K562 (cell line): Measurements from ENCODE around the gene MXD3. TPM values are rescaled to one million over a fixed set of nuclear protein-coding genes. Genes with fewer than 3 reads are reported as not detected.

Experiments
- CBX5 ChIP-seq: IDR thresholded peaks from 2 replicates; pipeline ENCODE4 v1.6.1; 2014; ENCODE audit warnings: low read depth, borderline replicate concordance
- JUND ChIP-seq, 2 experiments: IDR thresholded peaks; 2 replicates in 1 of 2; 3 replicates in 1 of 2; pipeline ENCODE4 v1.6.1; 2011; ENCODE audit warnings: borderline replicate concordance in 2 of 2, low read depth in 2 of 2, low read length in 2 of 2, improper control_type of control experiment in 1 of 2, missing biosample characterization in 1 of 2, missing genetic modification characterization in 1 of 2, missing genetic modification reagents in 1 of 2
- MGA ChIP-seq: fragments of 450-650 bp; IDR thresholded peaks from 2 replicates; pipeline ENCODE4 v1.6.1; 2016; ENCODE audit warnings: mild to moderate bottlenecking, moderate library complexity
- NCOA1 ChIP-seq: fragments of 450-650 bp; IDR thresholded peaks from 2 replicates; pipeline ENCODE4 v1.6.1; 2016; ENCODE audit warnings: low read depth
- NCOA2 ChIP-seq, 2 experiments: fragments of 450-650 bp; IDR thresholded peaks; 2 replicates each; pipeline ENCODE4 v1.6.1; 2018; ENCODE audit warnings: mild to moderate bottlenecking in 2 of 2, moderate library complexity in 1 of 2; ENCODE audit not compliant: partially characterized antibody in 2 of 2
- NELFE ChIP-seq: IDR thresholded peaks from 2 replicates; pipeline ENCODE4 v1.6.1; 2011; ENCODE audit warnings: mild to moderate bottlenecking; ENCODE audit not compliant: insufficient read depth, insufficient read length
- ZFP91 ChIP-seq: sonication (generic); formaldehyde crosslinking; IDR thresholded peaks from 2 replicates; pipeline ENCODE4 v1.8.0; 2022; ENCODE audit warnings: mild to moderate bottlenecking, missing genetic modification reagents
- ZNF140 ChIP-seq: fragments of 250-450 bp; sonication (Bioruptor Pico); IDR thresholded peaks from 2 replicates; pipeline ENCODE4 v1.8.0; 2021; ENCODE audit warnings: moderate library complexity, mild to moderate bottlenecking, inconsistent platforms
- polyA plus RNA-seq, 8 experiments: library from polyadenylated mRNA; depleted of rRNA in 4 of 8; stranded (reverse) in 5 of 8; unstranded in 3 of 8; fragments of >200 nt; fragmentation: Nextera tagmentation in 2 of 8; fragmentation: Illumina TruSeq in 1 of 8; extraction: Ambion mirVana in 2 of 8; extraction: Trizol in 1 of 8; gene quantifications; 2 replicates each; pipeline versions ENCODE4 v1.2.1 to v1.2.3, GENCODE V29; 2011 to 2014; ENCODE audit warnings: inconsistent platforms in 1 of 8, missing spikeins in 1 of 8
- total RNA-seq, 7 experiments: library from RNA; depleted of rRNA in 6 of 7; stranded (reverse); fragments of >200 nt in 6 of 7; fragmentation: Illumina TruSeq in 2 of 7; extraction: Trizol in 2 of 7; gene quantifications; 2 replicates each; pipeline versions ENCODE4 v1.2.1 to v1.2.3, GENCODE V29; 2011 to 2021; ENCODE audit warnings: low replicate concordance in 1 of 7
- TF ChIP-seq, protein P1 (sequence below), 2 experiments: fragments of 450-650 bp; IDR thresholded peaks; 2 replicates each; pipeline ENCODE4 v1.6.1; 2018; ENCODE audit warnings: mild to moderate bottlenecking in 2 of 2, low read depth in 1 of 2; ENCODE audit not compliant: partially characterized antibody in 2 of 2

The MXD3 gene
- total and polyA plus RNA-seq, 9 of the 15 experiments (the other 6 are each of a cell fraction or from before 2014, with no cell fraction given): 0.28 to 24.8 (median 4.5) TPM

DNA sequence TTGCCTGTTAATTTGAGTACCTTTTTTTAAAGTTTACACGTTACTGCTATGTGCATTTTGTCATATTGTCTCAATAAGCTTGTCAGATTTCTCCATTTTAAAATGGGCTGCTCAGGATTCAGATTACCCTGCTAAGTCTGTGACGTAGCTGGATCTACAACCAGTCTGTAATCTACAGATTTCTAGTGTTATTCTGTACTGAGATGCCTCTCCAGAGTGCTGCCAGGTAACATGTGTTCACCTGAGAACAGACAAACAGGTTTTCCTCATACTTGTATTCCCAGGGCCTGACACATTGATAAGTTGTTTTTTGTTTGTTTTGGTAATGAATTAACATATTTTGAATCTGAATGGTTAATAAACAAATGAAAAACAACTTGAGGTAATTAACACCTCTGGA lies 23.5 kb downstream of the MXD3 start (continued):
- TF ChIP-seq MGA (no peak), ZFP91 (CRISPR knock-in tag) (no peak), CBX5 (no peak), NCOA1 (no peak), JUND (IDR thresholded peaks at IDR 0.05; ENCODE audit: borderline replicate concordance, low read depth, low read length) (no peak), JUND (tag; IDR thresholded peaks at IDR 0.05; ENCODE audit: borderline replicate concordance, low read depth, low read length) (no peak), NELFE (no peak), ZNF140 (no peak), NCOA2 (IDR thresholded peaks at IDR 0.05; ENCODE audit: partially characterized antibody in 2 of 2) (no peak)
- TF ChIP-seq, protein P1, sequence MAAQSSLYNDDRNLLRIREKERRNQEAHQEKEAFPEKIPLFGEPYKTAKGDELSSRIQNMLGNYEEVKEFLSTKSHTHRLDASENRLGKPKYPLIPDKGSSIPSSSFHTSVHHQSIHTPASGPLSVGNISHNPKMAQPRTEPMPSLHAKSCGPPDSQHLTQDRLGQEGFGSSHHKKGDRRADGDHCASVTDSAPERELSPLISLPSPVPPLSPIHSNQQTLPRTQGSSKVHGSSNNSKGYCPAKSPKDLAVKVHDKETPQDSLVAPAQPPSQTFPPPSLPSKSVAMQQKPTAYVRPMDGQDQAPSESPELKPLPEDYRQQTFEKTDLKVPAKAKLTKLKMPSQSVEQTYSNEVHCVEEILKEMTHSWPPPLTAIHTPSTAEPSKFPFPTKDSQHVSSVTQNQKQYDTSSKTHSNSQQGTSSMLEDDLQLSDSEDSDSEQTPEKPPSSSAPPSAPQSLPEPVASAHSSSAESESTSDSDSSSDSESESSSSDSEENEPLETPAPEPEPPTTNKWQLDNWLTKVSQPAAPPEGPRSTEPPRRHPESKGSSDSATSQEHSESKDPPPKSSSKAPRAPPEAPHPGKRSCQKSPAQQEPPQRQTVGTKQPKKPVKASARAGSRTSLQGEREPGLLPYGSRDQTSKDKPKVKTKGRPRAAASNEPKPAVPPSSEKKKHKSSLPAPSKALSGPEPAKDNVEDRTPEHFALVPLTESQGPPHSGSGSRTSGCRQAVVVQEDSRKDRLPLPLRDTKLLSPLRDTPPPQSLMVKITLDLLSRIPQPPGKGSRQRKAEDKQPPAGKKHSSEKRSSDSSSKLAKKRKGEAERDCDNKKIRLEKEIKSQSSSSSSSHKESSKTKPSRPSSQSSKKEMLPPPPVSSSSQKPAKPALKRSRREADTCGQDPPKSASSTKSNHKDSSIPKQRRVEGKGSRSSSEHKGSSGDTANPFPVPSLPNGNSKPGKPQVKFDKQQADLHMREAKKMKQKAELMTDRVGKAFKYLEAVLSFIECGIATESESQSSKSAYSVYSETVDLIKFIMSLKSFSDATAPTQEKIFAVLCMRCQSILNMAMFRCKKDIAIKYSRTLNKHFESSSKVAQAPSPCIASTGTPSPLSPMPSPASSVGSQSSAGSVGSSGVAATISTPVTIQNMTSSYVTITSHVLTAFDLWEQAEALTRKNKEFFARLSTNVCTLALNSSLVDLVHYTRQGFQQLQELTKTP (IDR thresholded peaks at IDR 0.05; ENCODE audit: low read depth in 1 of 2, partially characterized antibody in 2 of 2): no peak
